Measurements from ENCODE around the gene L3MBTL1.

Gene L3MBTL1

DNA sequence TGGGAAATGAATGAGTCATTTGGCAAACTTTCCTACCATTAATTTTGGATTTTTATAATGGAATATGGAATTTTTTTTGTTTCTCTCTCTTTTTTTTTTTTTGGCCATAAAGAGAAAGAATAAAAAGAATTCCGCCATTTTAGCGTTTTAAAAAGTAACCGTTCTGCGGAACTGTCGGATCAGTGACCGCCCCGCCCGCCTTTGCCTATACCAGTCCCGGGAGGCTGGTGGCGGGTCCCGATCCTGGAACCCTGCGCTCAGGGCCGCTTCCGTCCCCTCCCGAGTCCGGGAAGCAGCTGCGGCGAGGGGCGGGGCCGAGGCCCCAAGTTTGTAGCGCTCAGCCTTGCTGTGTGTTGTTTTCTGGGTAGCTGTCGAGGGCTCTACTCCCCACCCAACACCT lies 609 bp downstream of the L3MBTL1 start:
- no peak for FAIRE-seq

DNA sequence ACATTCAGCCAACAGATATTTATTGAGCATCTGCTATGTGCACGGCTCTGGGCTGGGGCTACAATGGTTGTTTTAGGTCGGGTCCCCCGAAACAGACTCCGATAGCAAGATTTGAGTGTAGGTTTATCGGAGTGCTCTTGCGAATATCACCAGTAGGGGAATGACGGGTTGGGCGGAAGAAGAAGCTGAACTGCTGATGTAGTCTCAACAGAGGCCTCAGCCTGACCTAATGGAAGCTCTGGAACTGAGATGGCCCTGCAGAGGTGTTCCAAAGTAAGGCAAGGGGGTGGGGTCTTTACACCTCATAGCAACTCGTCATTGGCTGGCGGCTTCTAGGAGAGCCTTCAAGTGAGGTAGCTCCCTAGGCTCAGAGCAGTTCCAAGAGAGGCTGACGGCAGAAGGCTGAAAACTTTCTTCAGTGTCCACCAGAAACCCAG lies 1.1 kb downstream of the L3MBTL1 start:
- no peak for FAIRE-seq

DNA sequence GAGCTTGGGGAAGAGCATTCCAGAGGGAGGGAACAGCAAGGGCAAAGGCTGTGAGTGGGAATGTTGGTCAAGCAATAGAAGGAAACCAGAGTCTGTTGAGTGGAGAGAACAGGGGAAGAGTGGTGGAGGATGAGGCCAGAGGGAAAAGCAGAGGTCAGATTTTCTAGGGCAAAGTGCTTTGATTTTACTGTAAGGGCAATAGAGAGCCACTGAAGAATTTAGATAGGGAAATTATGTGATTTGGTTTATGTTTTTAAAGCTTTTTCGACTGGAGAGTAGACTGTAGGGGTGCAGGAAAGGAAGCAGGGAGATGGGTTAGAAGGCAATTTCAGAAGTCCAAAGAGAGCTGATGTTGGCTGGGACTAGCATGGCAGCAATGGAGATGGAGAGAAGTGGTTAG lies 4.4 kb downstream of the L3MBTL1 start:
- FAIRE-seq, result no peak

DNA sequence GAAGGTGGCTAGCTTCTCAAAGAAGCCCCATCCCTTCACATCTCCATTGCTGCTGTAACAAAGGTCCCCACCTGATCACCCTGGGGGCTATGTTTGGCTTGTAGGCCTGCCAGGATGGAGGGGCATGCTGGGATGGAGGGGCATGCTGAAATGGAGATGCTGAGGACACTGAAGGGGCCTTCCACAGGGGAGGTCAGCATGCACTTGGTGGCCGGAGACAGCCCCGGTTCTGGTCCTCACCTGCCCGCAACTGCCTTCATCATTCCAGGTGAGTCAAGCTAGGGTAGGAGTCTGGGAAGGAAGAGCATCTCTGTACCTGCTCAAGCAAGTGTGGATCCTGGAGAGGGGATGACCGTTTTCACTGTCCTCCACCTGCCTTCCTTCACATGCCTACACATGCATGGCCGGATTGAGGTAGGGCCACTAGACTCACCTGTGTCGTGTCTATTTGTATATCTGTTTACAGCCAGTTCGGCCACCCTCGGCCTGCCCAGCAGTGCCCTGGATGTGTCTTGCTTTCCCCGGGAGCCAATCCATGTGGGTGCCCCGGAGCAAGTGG lies 6.0 kb downstream of the L3MBTL1 start:
- FAIRE-seq, result no peak

DNA sequence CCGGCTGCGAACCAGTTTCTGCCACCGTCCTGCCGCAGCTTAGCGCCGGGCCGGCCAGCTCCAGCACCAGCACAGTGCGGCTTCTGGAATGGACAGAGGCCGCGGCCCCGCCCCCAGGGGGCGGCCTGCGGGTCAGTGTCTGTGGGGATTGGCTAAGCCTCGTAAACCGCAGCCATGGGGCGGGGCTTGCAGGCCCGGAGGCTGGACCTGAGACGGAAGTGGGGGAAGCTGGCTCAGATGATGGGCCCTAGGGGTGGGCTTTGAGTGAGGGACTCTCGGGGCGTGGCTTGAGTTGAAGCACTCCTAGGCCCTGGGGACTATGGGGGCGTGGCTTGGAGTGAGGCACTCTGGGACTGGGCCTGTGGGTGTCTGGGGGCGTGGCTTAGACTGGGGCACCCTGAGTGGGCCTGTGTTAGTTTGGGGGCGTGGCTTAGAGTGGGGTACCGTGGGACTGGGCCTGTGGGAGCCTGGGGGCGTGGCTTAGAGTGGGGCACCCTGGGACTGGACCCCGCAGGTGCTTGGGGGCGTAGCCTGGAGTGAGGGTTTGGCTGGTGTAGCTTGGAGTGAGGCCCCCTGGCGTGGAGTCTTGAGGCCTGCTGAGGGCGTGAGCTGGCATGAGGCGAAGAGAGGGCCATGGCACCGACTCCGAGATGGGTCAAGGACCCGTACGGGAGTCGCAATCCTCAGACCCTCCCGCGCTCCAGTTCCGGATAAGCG lies 6.6 kb downstream of the L3MBTL1 start:
- peak; percentile 55 for FAIRE-seq

DNA sequence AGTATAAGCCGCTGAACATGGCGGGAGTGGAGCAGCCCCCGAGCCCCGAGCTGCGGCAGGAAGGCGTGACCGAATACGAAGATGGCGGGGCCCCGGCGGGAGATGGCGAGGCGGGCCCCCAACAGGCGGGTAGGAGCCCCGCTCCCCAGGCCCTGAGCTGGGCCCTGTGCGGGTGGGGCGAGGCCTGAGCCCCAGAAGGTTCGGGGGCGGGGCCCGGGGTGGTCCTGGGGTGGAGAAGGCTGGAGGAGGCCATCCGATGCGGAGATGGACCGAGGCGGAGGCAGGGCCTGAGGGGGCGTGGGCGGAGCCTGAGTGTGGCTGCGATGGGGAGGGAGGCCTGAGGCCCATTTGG lies 7.1 kb downstream of the L3MBTL1 start:
- FAIRE-seq, result no peak

DNA sequence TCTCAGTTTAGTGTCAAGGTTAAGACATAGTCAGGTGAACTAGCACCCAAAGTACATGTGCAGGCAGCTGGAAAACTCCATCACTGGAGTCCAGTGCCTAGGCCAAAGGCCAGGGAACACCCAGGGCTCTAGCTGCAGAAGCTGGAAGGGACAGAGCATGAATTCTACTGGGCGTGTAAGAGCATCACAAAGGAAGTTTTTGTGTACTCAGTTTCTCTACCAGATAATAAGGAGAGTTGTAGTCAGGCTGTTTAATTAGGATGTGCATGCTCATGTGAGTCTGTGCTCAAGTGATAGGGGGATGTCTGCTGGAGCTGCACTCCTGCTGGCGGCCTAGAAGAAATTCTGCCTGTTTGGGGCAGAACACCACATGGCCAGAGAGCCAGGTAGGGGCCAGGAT lies 8.1 kb downstream of the L3MBTL1 start:
- no peak for FAIRE-seq

DNA sequence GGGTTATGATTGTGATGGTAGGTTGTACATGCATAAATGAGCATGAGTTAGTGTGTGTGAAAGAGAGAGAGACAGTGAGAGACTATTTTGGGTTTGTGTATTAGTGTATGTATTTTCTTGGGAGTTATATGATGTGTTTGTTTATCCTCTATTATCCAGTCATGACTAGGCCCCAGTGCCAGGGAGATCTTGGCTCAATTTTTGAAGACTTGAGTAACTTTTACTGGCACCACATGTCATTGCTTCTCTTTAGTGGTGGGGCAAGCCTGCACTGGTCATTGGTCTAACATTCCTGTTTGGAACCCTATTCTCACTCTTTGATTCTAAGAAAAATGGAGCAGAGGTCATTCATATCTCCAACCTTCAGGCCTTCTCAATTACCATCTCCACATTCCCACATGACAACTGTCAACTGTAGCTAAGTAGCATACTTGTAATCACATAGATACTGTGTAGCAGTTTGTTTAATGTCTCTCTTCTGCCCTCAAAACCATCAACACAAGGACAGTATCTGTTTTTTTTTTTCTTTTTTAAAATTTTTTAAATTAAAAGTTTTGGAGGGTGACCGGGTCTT lies 8.8 kb downstream of the L3MBTL1 start:
- no peak for FAIRE-seq

DNA sequence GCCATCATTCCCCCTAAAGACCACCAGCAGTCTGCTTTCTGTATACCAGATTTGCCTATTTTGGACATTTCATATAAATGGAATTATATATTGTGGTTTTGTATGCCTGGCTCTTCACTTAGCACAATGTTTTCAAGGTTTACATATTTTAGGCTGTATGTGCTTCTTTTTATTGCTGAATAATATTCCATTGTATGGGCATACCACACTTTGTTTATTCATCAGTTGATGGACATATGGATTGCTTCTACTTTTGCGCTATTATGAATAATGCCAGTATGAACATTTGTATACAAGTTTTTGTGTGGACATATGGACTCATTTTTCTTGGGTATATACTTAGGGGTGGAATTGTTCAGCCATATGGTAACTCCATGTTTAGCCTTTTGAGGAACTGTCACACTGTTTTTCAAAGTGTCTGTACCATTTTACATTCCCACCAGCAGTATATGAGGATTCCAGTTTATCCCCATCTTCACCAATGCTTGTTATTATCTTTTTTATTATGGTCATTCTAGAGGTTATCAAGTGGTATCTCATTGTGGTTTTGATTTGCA lies 12.7 kb downstream of the L3MBTL1 start:
- no peak for FAIRE-seq

DNA sequence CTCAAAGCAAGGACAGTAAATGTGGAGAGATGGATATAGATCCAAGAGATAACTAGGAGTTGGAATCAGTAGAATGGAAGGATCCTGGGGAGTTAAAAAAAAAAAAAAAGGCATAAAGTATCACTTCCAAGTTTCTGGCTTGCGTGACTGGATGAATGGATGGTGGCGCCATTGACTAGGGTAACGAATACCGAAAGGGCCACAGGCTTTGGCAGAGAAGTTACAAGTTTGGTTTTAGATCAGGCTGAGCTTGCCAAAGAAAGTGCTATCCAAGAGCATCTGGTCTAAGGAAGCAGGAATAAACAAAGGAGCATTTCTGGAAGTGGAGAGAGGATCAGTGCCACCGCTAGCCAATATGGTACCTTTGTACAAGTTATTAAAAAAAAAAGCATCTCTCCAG lies 17.5 kb downstream of the L3MBTL1 start:
- FAIRE-seq, result no peak

DNA sequence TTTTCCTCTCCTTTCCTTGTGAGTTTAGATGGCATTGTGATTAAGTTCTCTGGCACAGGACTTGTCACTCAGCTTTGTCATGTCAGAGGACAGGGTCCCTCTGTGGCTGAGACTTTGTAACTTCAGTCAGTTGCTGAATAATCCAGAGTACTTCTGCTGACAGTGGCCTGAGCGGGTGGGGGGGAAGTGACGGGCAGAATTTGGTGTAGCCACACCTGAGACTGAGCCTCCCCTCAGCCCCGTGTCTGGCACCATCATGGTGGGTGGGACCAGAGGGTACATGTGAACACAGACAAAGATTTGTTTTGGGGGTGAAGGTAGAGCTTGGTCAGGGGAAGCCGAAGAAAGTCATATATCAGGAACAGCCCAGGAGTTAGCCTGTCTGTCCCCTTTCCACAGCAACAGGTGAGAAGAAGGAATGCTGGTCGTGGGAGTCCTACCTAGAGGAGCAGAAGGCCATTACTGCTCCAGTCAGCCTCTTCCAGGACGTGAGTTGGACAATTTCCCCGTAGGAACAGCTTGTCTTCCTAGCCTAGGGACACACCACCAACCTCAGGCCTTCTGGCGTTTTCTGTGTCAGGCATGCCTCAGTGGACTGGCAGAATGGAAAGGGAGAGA lies 20.9 kb downstream of the L3MBTL1 start:
- FAIRE-seq, result no peak

DNA sequence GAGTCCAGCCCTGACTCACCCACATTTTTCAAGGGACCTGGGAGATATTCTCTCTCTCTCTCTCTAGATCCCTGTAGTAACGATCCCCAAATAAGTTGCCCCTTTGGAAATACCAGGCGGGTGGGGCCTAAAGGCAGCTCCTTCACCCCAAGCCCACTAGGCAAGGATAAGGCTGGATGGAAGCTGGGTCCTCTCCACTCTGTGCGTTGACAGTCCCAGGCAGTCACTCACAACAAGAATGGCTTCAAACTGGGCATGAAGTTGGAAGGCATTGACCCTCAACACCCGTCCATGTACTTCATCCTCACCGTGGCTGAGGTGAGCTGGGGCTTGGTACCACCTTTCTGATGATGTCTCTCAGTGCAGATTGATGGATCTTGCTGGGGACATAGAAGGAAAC lies 21.6 kb downstream of the L3MBTL1 start:
- no peak for FAIRE-seq

DNA sequence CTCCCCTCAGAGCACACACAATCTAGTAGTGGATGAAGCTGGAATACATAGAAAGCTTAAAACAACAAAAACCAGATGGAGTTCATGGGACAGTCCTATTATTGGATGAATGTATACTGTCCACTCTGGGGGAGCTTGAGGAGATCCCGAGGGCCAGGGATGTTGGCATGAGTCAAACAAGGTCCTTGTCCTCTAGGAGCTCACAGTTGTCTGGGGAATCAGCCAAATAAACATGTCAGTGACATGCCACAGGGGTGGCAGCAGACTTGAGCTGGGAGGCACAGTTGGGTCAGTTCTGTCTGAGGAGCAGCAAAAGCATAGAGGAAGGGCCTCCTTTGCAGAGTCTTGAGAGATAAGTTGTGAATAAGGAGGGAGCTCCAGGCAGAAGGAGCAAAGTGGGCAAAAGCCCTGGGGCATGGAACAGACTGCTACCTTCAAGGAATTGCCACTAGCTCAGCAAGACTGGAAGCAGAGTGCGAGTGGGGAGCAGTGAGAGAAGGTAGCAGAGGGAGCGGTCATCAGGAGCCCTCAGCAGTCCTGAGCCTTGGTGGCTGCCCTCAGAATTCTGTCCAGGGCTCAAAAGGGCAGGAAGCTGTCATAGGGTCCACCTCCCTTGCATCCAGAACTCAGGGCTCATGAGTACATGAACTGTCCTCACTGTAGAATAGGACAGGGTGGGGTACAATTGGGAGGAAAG lies 22.1 kb downstream of the L3MBTL1 start:
- FAIRE-seq, result no peak

DNA sequence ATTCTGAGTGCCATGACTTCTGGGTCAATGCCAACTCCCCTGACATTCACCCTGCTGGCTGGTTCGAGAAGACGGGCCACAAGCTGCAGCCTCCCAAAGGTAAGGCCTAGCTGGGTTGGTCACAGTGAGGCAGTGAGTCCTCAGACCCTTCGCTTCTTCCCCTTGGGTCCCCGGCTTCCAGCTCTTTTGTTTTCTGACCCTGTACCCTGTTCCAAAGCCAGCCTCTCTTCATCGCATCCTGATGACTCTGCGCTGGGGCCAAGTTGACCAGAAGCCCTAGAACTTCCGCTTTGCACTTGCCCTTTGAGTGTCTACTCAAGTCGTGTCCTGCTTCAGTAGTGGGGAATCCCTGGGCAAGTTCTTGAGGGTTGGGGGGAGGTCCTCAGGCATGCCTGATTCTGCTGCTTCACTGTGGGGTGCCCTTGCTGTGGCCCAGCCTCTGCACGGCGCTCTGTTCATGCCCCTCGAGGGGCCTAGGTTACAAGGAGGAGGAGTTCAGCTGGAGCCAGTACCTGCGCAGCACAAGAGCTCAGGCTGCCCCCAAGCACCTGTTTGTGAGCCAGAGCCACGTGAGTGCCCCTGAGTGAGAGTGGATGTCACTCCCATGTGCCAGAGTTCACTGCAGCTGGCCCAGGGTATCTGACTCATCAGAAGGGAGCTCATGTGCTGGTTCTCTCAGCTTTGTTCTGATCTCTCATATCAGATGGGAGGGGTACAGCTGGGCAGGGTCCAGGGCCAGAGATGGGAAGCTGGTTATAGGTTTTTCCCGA lies 23.0 kb downstream of the L3MBTL1 start:
- FAIRE-seq, result no peak

DNA sequence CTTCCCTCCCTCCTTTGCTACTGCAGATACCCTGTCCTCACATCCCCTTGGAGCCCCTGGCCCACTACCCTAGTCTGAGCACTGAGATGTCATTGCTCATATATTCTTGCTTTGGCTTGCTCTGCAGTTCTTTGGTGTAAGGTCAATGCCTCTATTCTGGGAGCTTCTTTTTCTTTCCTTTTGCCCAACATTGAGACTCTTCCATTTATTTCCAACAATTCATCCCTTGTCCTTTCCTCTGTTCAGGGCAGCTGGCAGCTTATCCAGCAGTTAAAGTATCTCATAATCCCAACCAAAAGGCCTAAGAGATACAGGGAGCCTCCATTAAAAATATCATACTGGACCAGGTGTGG lies 23.6 kb downstream of the L3MBTL1 start:
- FAIRE-seq, result no peak

DNA sequence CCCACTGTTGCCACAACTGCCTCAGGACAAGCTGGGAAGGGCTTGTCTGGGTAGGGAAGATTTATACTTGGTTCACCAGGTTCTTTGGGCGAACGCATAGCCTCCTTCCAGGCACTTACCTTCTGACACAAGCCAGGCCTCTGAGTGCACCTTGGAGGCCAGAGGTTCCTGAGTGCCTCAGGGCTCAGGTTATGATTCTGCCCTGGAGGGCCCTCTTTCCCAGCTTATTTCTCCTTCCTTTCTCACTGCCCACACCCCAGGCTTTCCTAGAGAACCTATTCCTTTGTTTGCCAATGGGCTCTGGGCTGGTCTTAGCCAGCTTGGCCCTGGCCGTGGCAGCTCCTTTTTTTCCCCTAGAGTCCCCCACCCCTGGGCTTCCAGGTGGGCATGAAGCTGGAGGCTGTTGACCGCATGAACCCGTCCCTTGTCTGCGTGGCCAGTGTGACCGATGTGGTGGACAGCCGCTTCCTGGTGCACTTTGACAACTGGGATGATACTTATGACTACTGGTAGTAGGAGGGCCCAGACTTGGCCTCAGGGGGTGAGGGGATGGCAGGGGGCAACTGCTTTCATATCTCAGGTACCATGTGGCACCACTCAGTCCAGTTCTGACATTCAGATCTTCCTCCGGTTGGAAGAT lies 25.0 kb downstream of the L3MBTL1 start:
- FAIRE-seq, result no peak

DNA sequence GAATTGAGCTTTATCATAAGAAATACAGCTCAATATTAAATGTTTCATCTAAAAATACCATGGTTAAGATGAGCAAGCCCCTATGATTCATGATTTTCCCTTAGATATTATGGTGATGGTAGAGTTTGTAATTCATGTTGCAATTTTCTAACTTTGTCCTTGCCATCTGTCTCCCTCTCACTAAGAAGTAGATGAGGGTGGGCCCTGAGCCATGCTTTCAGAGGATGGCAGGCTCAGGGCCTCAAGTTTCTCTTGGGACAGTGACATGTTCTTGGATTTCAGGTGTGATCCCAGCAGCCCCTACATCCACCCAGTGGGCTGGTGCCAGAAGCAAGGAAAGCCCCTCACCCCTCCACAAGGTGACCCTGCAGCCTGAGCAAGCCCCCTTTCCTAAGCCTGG lies 25.6 kb downstream of the L3MBTL1 start:
- no peak for FAIRE-seq

DNA sequence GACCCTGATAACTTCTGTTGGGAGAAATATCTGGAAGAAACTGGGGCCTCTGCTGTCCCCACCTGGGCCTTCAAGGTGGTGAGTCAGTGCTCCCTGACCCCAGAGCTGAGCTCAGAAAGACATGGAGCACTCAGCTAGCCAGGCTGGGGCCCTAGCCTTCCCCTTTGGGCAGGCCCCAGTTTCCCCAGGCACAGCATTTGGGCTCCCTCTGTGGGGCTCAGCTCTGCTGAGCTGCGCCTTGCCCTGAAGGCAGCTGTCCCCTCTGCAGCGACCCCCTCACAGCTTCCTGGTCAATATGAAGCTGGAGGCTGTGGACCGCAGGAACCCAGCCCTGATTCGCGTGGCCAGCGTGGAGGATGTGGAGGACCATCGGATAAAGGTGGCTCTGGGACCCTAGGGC lies 26.5 kb downstream of the L3MBTL1 start:
- FAIRE-seq, result no peak

DNA sequence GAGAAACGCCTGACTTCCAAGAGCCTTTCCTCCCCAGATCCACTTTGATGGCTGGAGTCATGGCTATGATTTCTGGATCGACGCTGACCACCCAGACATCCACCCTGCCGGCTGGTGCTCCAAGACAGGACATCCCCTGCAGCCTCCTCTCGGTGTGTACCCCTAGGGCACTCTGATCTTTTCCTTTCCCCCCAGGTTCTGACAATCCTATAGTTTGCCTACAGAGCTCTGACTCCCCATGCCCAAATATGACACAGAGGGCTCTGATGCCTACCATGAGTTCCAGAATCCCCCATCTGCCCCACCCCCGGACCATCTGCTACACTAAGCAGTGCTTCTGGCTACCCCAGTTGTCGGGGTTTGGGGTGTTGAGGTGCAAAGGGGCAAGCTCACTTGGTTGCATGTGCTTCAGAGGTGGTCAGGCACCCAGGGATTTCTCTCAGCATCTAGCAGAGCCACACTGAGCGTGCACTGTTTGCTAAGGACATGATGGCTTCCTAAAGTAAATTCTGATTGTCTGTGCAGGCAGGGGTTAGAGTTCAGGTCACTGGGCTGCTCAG lies 27.4 kb downstream of the L3MBTL1 start:
- no peak for FAIRE-seq

DNA sequence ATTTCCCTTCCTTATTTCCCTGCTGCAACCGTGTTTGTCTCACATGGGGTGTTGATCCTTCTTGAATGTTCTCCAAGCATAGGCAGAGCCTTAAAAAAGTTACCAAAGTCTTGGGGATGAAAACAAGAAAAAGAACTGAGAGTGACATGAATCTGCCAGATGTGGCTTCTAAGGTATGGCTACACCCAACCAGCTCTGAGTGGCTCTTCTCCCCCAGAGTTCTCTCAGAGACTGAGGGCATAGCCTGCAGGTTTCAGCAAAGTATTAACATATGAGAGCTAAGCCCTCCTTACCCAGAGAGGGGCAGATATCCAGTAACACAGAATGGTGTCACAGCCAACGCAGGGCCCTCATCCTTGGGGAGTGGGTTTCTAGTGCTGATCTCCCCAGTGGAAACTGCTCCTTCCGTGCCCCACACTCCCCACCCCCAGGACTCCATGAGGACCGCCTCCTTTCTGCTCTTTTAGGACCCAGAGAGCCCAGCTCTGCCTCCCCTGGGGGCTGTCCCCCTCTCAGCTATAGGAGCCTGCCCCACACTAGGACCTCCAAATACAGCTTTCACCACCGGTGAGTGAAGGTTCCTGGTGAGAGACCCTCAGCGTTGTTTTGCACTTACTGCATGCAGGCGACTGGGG lies 28.0 kb downstream of the L3MBTL1 start:
- FAIRE-seq, result no peak

All from TTC549 (cell line).